ENCODE results near the gene RANBP17. TPM values are rescaled to one million over a fixed set of nuclear protein-coding genes. Genes with fewer than 3 reads are reported as not detected.

The RANBP17 gene
- total RNA-seq, 1 experiment from 2014 or later, result not detected

DNA sequence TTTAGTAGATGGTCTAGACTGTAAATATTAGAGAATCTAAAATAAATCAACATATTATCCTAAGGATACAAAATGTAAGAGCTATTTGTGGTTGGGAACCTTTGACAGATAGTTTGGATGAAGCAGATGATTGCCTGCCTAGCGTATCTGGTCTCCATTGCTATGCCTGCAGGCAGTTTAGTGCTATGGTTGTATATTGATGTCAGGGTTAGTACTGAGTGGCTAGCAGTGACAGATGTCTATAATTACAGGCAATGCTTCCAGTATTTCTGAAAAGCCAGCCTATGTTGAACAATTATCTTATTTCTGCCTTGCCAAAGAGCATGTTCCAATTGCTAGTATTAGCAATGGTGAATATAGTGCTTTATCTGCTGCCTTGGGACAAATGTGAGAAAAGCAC lies 296.0 kb downstream of the RANBP17 start:
- Histone ChIP-seq H3K27ac (ENCODE audit: low read depth, low read length, poor library complexity, severe bottlenecking) (no peak overlapping the region), H3K27me3 (replicated peaks; ENCODE audit: insufficient read depth, low read depth, low read length, poor library complexity) (peaks cover 36% of the 10 kb centered on the region), H3K4me1 (ENCODE audit: insufficient read depth, low read length, poor library complexity, severe bottlenecking) (no peaks in the 10 kb centered on the region), H3K9me3 (ENCODE audit: low read depth, low read length, poor library complexity, severe bottlenecking) (no peaks in the 10 kb centered on the region), H3K36me3 (ENCODE audit: insufficient read depth, low read length, poor library complexity, severe bottlenecking) (no peaks in the 10 kb centered on the region), H3K4me3 (ENCODE audit: low read depth, low read length, poor library complexity, severe bottlenecking) (no peak overlapping the region)
- TF ChIP-seq EZH2 (IDR thresholded peaks at IDR 0.05; ENCODE audit: borderline replicate concordance, low read depth, low read length, poor library complexity, severe bottlenecking), result no peak
- DNase-seq (ENCODE audit: low spot score), result no peak
- no TSS peak for BruUV-seq (replicated peaks)
- ChIA-PET POLR2A (ENCODE audit: low non-redundant PET) (no interaction called here), CTCF (no interaction called here)
- intact Hi-C loops (cut with micrococcal nuclease; ENCODE audit: unreplicated experiment), result no loop called here

DNA sequence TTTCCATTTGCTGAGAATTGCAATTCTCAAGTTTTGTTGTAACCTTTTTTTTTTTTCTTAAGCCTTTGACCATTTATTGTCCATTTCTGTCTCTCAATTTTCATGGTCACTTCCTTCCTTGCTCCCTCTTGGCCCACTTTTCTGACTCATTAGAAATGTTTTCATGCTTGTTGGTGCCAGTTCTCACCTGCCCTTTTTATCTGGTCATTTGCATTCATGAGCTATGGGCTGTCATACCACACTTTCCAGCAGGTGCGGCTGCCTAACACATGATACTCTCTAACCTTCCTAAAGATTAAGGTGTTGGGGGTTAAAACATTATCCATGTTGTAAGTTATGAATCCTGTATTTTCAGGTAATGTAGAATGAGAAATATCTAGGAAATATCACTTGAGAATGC lies 296.8 kb downstream of the RANBP17 start:
- DNase-seq (ENCODE audit: low spot score), result no peak
- ChIA-PET POLR2A (ENCODE audit: low non-redundant PET) (no interaction called here), CTCF (no interaction called here)
- no peaks in the 10 kb centered on the region for H3K36me3 ChIP-seq (ENCODE audit: insufficient read depth, low read length, poor library complexity, severe bottlenecking)
- H3K27ac ChIP-seq (ENCODE audit: low read depth, low read length, poor library complexity, severe bottlenecking), result no peak overlapping the region
- intact Hi-C loops (cut with micrococcal nuclease; ENCODE audit: unreplicated experiment), result no loop called here
- H3K9me3 ChIP-seq (ENCODE audit: low read depth, low read length, poor library complexity, severe bottlenecking), result no peaks in the 10 kb centered on the region
- H3K27me3 ChIP-seq (replicated peaks; ENCODE audit: insufficient read depth, low read depth, low read length, poor library complexity), result peaks cover 38% of the 10 kb centered on the region
- TF ChIP-seq CTCF (conservative IDR thresholded peaks at IDR 0.05; ENCODE audit: low read depth, low read length), result no peak
- no TSS peak for BruUV-seq (replicated peaks)
- no peaks in the 10 kb centered on the region for H3K4me1 ChIP-seq (ENCODE audit: insufficient read depth, low read length, poor library complexity, severe bottlenecking)
- H3K4me3 ChIP-seq (ENCODE audit: low read depth, low read length, poor library complexity, severe bottlenecking), result no peak overlapping the region

GRCh38 chr5:171162165-171162564 lies 300.3 kb downstream of the RANBP17 start:
- BruUV-seq (replicated peaks), result no TSS peak
- Histone ChIP-seq H3K36me3 (ENCODE audit: insufficient read depth, low read length, poor library complexity, severe bottlenecking) (no peaks in the 10 kb centered on the region), H3K4me1 (ENCODE audit: insufficient read depth, low read length, poor library complexity, severe bottlenecking) (no peaks in the 10 kb centered on the region), H3K27me3 (replicated peaks; ENCODE audit: insufficient read depth, low read depth, low read length, poor library complexity) (peaks cover 48% of the 10 kb centered on the region), H3K4me3 (ENCODE audit: low read depth, low read length, poor library complexity, severe bottlenecking) (no peak overlapping the region), H3K27ac (ENCODE audit: low read depth, low read length, poor library complexity, severe bottlenecking) (no peak overlapping the region), H3K9me3 (ENCODE audit: low read depth, low read length, poor library complexity, severe bottlenecking) (no peaks in the 10 kb centered on the region)
- TF ChIP-seq CTCF (conservative IDR thresholded peaks at IDR 0.05; ENCODE audit: low read depth, low read length) (no peak), EZH2 (IDR thresholded peaks at IDR 0.05; ENCODE audit: borderline replicate concordance, low read depth, low read length, poor library complexity, severe bottlenecking) (no peak)
- POLR2A ChIA-PET (ENCODE audit: low non-redundant PET), result no interaction called here
- DNase-seq (ENCODE audit: low spot score), result no peak
- CTCF ChIA-PET, result no interaction called here
- intact Hi-C loops (cut with micrococcal nuclease; ENCODE audit: unreplicated experiment), result loop anchor here (10.0 kb wide), 1 partner anchor 417 kb away; no protein-coding TSS in a partner anchor

DNA sequence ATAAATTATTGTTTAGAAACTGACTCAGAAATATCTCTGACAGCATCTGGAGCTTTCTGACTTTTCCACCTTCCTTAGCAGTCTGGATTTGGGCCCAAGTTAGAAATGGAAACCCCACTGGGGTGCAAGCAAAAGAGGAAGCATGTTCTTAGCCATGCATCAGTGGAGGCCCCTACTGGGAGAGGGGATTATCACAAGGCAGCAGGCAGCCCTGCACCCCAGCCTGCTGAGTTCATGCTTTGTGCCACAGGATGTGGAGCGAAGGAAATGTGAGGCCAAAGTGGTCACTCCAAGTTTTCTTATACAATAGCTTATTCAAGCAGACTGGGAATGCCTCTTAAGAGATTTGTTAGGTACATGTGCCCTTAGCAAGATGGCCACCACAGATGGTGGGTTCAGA lies 300.8 kb downstream of the RANBP17 start:
- TF ChIP-seq EZH2 (IDR thresholded peaks at IDR 0.05; ENCODE audit: borderline replicate concordance, low read depth, low read length, poor library complexity, severe bottlenecking) (no peak), CTCF (conservative IDR thresholded peaks at IDR 0.05; ENCODE audit: low read depth, low read length) (peak; percentile 53)
- H3K27me3 ChIP-seq (replicated peaks; ENCODE audit: insufficient read depth, low read depth, low read length, poor library complexity), result peaks cover 43% of the 10 kb centered on the region
- H3K27ac ChIP-seq (ENCODE audit: low read depth, low read length, poor library complexity, severe bottlenecking), result no peak overlapping the region
- H3K4me1 ChIP-seq (ENCODE audit: insufficient read depth, low read length, poor library complexity, severe bottlenecking), result no peaks in the 10 kb centered on the region
- DNase-seq (ENCODE audit: low spot score), result peak; percentile 33
- ChIA-PET CTCF (no interaction called here), POLR2A (ENCODE audit: low non-redundant PET) (no interaction called here)
- no peaks in the 10 kb centered on the region for H3K36me3 ChIP-seq (ENCODE audit: insufficient read depth, low read length, poor library complexity, severe bottlenecking)
- H3K4me3 ChIP-seq (ENCODE audit: low read depth, low read length, poor library complexity, severe bottlenecking), result no peak overlapping the region
- H3K9me3 ChIP-seq (ENCODE audit: low read depth, low read length, poor library complexity, severe bottlenecking), result no peaks in the 10 kb centered on the region
- intact Hi-C loops (cut with micrococcal nuclease; ENCODE audit: unreplicated experiment), result loop anchor here (10.0 kb wide), 1 partner anchor 418 kb away; no protein-coding TSS in a partner anchor
- BruUV-seq (replicated peaks), result no TSS peak

All from A673 (cell line).